ENCODE measurements around the gene ZCWPW1. TPM values are rescaled to one million over a fixed set of nuclear protein-coding genes. Genes with fewer than 3 reads are reported as not detected.

ZCWPW1 gene
- total and polyA plus RNA-seq, 7 donors, result 3.5 to 13.2 (median 5.5) TPM

DNA sequence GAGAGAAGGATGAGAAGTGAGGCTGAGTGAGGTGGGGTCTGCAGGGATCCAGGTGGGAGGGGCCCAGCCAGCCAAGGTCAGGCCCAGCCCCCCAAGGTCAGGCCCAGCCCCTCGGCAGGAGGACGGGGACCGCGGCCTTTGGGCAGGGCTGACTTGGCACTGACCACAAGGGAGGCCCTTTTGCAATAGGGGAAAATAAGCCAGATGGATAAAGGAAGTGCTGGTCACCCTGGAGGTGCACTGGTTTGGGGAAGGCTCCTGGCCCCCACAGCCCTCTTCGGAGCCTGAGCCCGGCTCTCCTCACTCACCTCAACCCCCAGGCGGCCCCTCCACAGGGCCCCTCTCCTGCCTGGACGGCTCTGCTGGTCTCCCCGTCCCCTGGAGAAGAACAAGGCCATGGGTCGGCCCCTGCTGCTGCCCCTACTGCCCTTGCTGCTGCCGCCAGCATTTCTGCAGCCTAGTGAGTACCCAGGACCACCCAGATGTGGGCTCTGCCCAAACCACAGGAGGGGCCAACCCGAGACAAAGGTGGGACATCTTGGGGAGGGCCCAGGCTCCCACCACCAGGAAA, 55.2 kb downstream of the ZCWPW1 start, which contains the start of gene PILRA:
Gene PILRA, plus strand, starts transcription at position 227 of the 571 bp plus-strand sequence. Its CDS starts 170 bp downstream, at position 397.
- WGBS, 3 donors, result 44 to 67% (median 47%) methylated on average over 11 to 12 of the region's 12 CpGs
- intact Hi-C loops (cut with DNase I), result no loop called here
- H3K36me3 ChIP-seq (ENCODE audit: insufficient read depth in 1 of 2, low read depth in 1 of 2), result peaks cover 0 to 13% of the 10 kb centered on the region in 2 donors
- no peaks in the 10 kb centered on the region for H3K9me3 ChIP-seq
- H3K4me3 ChIP-seq, result no peak within 1 kb of the TSS
- peak in 1 of 2 donors; percentile 56 for DNase-seq
- H3K27ac ChIP-seq, result peak within 1 kb of the TSS; percentile 9
- H3K4me1 ChIP-seq, result no peaks in the 10 kb centered on the region
- ATAC-seq, result peak in 3 of 4 donors; percentile 18 to 41 (median 23)
- TF ChIP-seq, protein P1, sequence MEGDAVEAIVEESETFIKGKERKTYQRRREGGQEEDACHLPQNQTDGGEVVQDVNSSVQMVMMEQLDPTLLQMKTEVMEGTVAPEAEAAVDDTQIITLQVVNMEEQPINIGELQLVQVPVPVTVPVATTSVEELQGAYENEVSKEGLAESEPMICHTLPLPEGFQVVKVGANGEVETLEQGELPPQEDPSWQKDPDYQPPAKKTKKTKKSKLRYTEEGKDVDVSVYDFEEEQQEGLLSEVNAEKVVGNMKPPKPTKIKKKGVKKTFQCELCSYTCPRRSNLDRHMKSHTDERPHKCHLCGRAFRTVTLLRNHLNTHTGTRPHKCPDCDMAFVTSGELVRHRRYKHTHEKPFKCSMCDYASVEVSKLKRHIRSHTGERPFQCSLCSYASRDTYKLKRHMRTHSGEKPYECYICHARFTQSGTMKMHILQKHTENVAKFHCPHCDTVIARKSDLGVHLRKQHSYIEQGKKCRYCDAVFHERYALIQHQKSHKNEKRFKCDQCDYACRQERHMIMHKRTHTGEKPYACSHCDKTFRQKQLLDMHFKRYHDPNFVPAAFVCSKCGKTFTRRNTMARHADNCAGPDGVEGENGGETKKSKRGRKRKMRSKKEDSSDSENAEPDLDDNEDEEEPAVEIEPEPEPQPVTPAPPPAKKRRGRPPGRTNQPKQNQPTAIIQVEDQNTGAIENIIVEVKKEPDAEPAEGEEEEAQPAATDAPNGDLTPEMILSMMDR (IDR thresholded peaks at IDR 0.05), result no peak
- no peaks in the 10 kb centered on the region for H3K27me3 ChIP-seq (ENCODE audit: insufficient read depth in 3 of 3, low read length in 2 of 3)

DNA sequence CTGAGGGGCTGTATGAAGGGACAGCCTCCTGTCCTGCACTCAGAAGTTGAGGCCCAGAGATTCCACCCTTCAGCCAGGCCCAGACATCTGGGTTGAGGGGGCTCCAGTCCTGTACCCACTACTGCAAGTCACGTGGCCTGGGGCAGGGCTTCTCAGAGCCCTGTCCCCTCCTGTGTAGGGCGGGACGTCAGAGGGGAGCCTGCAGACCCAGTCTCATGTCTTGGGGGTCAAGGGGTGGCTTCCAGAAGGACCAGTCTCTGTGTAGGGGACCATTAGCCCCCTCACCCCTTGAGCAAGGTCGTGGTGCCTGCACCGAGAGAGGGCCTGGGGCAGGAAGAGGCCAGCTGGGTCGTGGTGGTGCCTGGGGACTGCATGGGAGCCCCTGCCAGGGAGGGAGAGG, 55.8 kb downstream of the ZCWPW1 start:
- Histone ChIP-seq H3K27ac (peak overlapping the region; percentile 9), H3K27me3 (ENCODE audit: insufficient read depth in 3 of 3, low read length in 2 of 3) (no peaks in the 10 kb centered on the region), H3K4me3 (no peak overlapping the region), H3K9me3 (no peaks in the 10 kb centered on the region), H3K36me3 (ENCODE audit: insufficient read depth in 1 of 2, low read depth in 1 of 2) (peaks cover 0 to 20% of the 10 kb centered on the region in 2 donors), H3K4me1 (no peaks in the 10 kb centered on the region)
- 50 to 61% (median 57%) methylated on average over 6 of the region's 6 CpGs for WGBS, 3 donors
- TF ChIP-seq, protein P1 (IDR thresholded peaks at IDR 0.05), result no peak
- DNase-seq (peak in 1 of 2 donors; percentile 42), ATAC-seq (peak in 3 of 4 donors; percentile 3 to 11 (median 5))
- intact Hi-C loops (cut with DNase I), result no loop called here

DNA sequence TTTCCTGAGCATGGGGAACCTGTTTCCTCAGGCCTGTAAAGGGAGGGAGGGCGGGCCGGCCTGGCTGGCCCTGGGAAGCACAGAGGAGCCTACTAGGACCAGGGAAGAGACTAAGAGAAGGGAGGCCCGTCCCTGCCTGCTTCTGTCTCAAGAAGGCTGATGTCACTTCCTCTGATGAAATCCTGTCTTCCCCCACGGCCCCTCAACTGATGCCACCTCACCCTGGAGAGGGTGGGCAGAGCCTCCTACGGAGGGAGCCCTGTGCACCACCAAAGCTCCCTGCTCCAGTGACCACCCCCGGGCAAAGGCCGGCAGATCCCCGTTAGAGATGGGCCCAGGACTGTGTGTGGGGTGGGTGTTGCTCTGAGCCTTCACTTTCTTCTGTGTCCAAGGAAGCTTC, 56.2 kb downstream of the ZCWPW1 start:
- Histone ChIP-seq H3K4me3 (no peak overlapping the region), H3K36me3 (ENCODE audit: insufficient read depth in 1 of 2, low read depth in 1 of 2) (peaks cover 0 to 24% of the 10 kb centered on the region in 2 donors), H3K27me3 (ENCODE audit: insufficient read depth in 3 of 3, low read length in 2 of 3) (no peaks in the 10 kb centered on the region), H3K9me3 (no peaks in the 10 kb centered on the region), H3K27ac (peak overlapping the region; percentile 9), H3K4me1 (no peaks in the 10 kb centered on the region)
- WGBS, 3 donors, result 53 to 59% (median 53%) methylated on average over 8 of the region's 8 CpGs
- intact Hi-C loops (cut with DNase I), result no loop called here
- peak; percentile 13 to 32 (median 18) for ATAC-seq
- DNase-seq, result peak in 1 of 2 donors; percentile 56
- TF ChIP-seq, protein P1 (IDR thresholded peaks at IDR 0.05), result no peak

DNA sequence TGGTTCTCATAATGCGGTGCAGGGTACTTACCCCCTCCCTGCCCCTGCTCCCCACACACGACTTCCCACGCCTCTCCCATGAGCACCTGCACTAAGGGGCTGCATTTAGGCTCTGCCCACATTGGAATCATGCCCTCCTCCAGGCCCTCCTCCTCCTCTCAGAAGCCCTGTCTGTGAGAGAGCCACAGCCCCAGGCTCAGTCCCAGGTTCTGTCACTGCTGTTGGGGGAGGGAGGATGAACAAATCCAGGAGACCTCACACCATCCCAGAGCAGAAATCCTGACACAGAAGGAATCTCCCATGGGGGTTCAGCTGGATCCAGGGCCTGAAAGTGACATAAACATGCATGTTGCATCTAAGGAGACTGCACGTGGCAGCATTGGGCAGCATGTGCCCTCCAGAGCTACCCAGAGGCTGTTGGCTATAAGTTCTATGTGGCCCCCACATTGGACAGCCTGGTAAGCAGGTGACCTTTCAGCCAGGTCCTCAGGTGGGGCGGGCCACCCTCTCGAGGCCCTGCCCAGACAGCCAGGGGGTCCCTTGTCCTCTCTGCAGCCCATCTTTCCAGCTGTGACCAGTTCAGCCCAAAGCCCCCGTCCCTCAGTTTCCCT, 56.8 kb downstream of the ZCWPW1 start:
- H3K9me3 ChIP-seq, result no peaks in the 10 kb centered on the region
- no peak overlapping the region for H3K4me3 ChIP-seq
- 60 to 83% (median 69%) methylated on average over 6 to 7 of the region's 7 CpGs for WGBS, 3 donors
- DNase-seq, result peak in 1 of 2 donors; percentile 52
- H3K27ac ChIP-seq, result no peak overlapping the region
- intact Hi-C loops (cut with DNase I), result no loop called here
- H3K4me1 ChIP-seq, result no peaks in the 10 kb centered on the region
- H3K36me3 ChIP-seq (ENCODE audit: insufficient read depth in 1 of 2, low read depth in 1 of 2), result peaks cover 0 to 25% of the 10 kb centered on the region in 2 donors
- TF ChIP-seq, protein P1 (IDR thresholded peaks at IDR 0.05), result no peak
- peak in 3 of 4 donors; percentile 3 to 7 (median 6) for ATAC-seq
- H3K27me3 ChIP-seq (ENCODE audit: insufficient read depth in 3 of 3, low read length in 2 of 3), result no peaks in the 10 kb centered on the region
